Fibroblast of pulmonary artery (primary cell): Measurements from ENCODE around the gene ARL6IP4.

ENCODE experiments used
- DNase-seq: peaks from one replicate; pipeline ENCODE4 v3.0.0-alpha.2; 2010; ENCODE audit warnings: low read depth
- H3K4me3 ChIP-seq: replicated peaks from 2 replicates; pipeline ENCODE4 v1.5.1; 2011; ENCODE audit warnings: low read depth, mild to moderate bottlenecking, control low read depth, low read length, moderate library complexity
- CTCF ChIP-seq: IDR thresholded peaks from 2 replicates; pipeline ENCODE4 v1.5.1; 2011; ENCODE audit warnings: mild to moderate bottlenecking, control low read depth, low read length, inconsistent platforms; ENCODE audit errors: missing control alignments

ARL6IP4 gene

GRCh38 chr12:122942637-122943036 lies 37.8 kb upstream of the ARL6IP4 start:
- no peak for DNase-seq
- H3K4me3 ChIP-seq = no peak overlapping the region
- no peak for TF ChIP-seq CTCF

GRCh38 chr12:122943196-122943595 lies 37.3 kb upstream of the ARL6IP4 start:
- TF ChIP-seq CTCF = no peak
- H3K4me3 ChIP-seq = no peak overlapping the region
- peak; percentile 25 for DNase-seq

- peak; percentile 33 for DNase-seq
- no peak overlapping the region for H3K4me3 ChIP-seq
- TF ChIP-seq CTCF = no peak
Measured at GRCh38 chr12:122944605-122945592, 35.6 kb upstream of the ARL6IP4 start.

- TF ChIP-seq CTCF = peak; percentile 41
- DNase-seq = peak; percentile 97
- no peak overlapping the region for H3K4me3 ChIP-seq
Measured at GRCh38 chr12:122946690-122947341, 33.7 kb upstream of the ARL6IP4 start.

- H3K4me3 ChIP-seq = no peak overlapping the region
- TF ChIP-seq CTCF = no peak
- DNase-seq = no peak
Measured at GRCh38 chr12:122947352-122947792, 33.1 kb upstream of the ARL6IP4 start.

- no peak for DNase-seq
- H3K4me3 ChIP-seq = no peak overlapping the region
- no peak for TF ChIP-seq CTCF
Measured at GRCh38 chr12:122948605-122949004, 31.9 kb upstream of the ARL6IP4 start.
